Panc1 (cell line): ENCODE data around the gene XYLT1. TPM values are rescaled to one million over a fixed set of nuclear protein-coding genes. Genes with fewer than 3 reads are reported as not detected.

Experiments
- ATAC-seq: fragments of 200-7000 bp; cut with Tn5 transposase; 2 replicates; pipeline ENCODE4 v1.9.1; 2020; ENCODE audit warnings: mild to moderate bottlenecking, moderate library complexity
- BruUV-seq: library from RNA; stranded (reverse); fragments of 400-500 nt; replicated peaks from 2 replicates; lab custom pipeline; 2021; lab: Mats Ljungman, UMichigan
- CTCF ChIA-PET: fragments of 300-600 bp; sonication (Branson Sonifier 250); formaldehyde crosslinking; loops from one replicate; lab custom pipeline; 2022; ENCODE audit warnings: antibody characterized with exemption; lab: Charles Lee
- POLR2A ChIA-PET: fragments of 300-600 bp; sonication (Branson Sonifier 250); formaldehyde crosslinking; loops from one replicate; lab custom pipeline; 2022; ENCODE audit warnings: antibody characterized with exemption; lab: Charles Lee
- DNase-seq: peaks from one replicate; pipeline ENCODE4 v3.0.0-alpha.2; 2010; ENCODE audit warnings: low read depth, low spot score
- H3K27ac ChIP-seq: 2 replicates; pipeline ENCODE4 v1.5.1; 2011; ENCODE audit warnings: mild to moderate bottlenecking, low read length, inconsistent platforms
- H3K27me3 ChIP-seq: fragments of 200-500 bp; sonication (Bioruptor generic); 2 replicates; pipeline ENCODE4 v1.6.0; 2014; ENCODE audit warnings: low read length, inconsistent platforms; ENCODE audit not compliant: control insufficient read depth, insufficient read depth
- H3K36me3 ChIP-seq: fragments of 200-500 bp; sonication (Bioruptor generic); 2 replicates; pipeline ENCODE4 v1.5.1; 2014; ENCODE audit warnings: inconsistent platforms, mild to moderate bottlenecking, low read length, moderate library complexity; ENCODE audit not compliant: control insufficient read depth, insufficient read depth
- H3K4me1 ChIP-seq: 2 replicates; pipeline ENCODE4 v1.5.1; 2011; ENCODE audit warnings: inconsistent platforms, mild to moderate bottlenecking, low read length, moderate library complexity; ENCODE audit not compliant: control insufficient read depth, insufficient read depth
- H3K4me3 ChIP-seq, 2 experiments: 2 replicates each; pipeline ENCODE4 v1.5.1; 2011 to 2012; ENCODE audit warnings: low read depth in 2 of 2, low read length in 2 of 2, mild to moderate bottlenecking in 2 of 2, inconsistent platforms in 1 of 2, moderate library complexity in 1 of 2
- H3K9me3 ChIP-seq: fragments of 200-500 bp; sonication (Bioruptor generic); 2 replicates; pipeline ENCODE4 v1.5.1; 2014; ENCODE audit warnings: low read depth, mild to moderate bottlenecking, inconsistent platforms, low read length, moderate library complexity; ENCODE audit not compliant: control insufficient read depth, insufficient read depth
- POLR2AphosphoS5 ChIP-seq: IDR thresholded peaks from 2 replicates; pipeline ENCODE4 v1.6.1; 2012; ENCODE audit warnings: mild to moderate bottlenecking, low read depth, low read length, moderate library complexity
- SIN3A ChIP-seq: IDR thresholded peaks from 2 replicates; pipeline ENCODE4 v1.6.1; 2012; ENCODE audit warnings: low read depth, mild to moderate bottlenecking, low read length, moderate library complexity, borderline replicate concordance; ENCODE audit not compliant: insufficient read depth
- TCF7L2 ChIP-seq: IDR thresholded peaks from 2 replicates; pipeline ENCODE4 v1.6.1; 2011; ENCODE audit warnings: mild to moderate bottlenecking, low read depth, low read length, inconsistent platforms
- in situ Hi-C: cut with HindIII; loops from 2 replicates; pipeline ENCODE4 v1.10.0; 2016; ENCODE audit warnings: low sequenced_read_pairs, low pct_unique_long_range_greater_than_20kb
- intact Hi-C: fragments of 100-400 bp; cut with micrococcal nuclease; formaldehyde crosslinking; loops from one replicate; pipeline ENCODE4 v1.10.0; 2022; ENCODE audit not compliant: unreplicated experiment
- total RNA-seq: library from RNA; stranded (reverse); gene quantifications from one replicate; pipeline ENCODE4 v1.2.1, GENCODE V29; 2021; ENCODE audit not compliant: unreplicated experiment
- TF ChIP-seq, protein P1 (sequence below): fragments of 450-650 bp; IDR thresholded peaks from 2 replicates; pipeline ENCODE4 v1.5.1; 2017; ENCODE audit warnings: mild to moderate bottlenecking
- TF ChIP-seq, protein P2 (sequence below), 2 experiments: IDR thresholded peaks; 2 replicates each; pipeline ENCODE4 v1.6.1; 2011 to 2012; ENCODE audit warnings: low read depth in 2 of 2, control low read depth in 1 of 2, low read length in 1 of 2, mild to moderate bottlenecking in 1 of 2, moderate library complexity in 1 of 2; ENCODE audit not compliant: insufficient read depth in 1 of 2

XYLT1 gene
- total RNA-seq, 1 experiment from 2014 or later, result 0.62 TPM

DNA sequence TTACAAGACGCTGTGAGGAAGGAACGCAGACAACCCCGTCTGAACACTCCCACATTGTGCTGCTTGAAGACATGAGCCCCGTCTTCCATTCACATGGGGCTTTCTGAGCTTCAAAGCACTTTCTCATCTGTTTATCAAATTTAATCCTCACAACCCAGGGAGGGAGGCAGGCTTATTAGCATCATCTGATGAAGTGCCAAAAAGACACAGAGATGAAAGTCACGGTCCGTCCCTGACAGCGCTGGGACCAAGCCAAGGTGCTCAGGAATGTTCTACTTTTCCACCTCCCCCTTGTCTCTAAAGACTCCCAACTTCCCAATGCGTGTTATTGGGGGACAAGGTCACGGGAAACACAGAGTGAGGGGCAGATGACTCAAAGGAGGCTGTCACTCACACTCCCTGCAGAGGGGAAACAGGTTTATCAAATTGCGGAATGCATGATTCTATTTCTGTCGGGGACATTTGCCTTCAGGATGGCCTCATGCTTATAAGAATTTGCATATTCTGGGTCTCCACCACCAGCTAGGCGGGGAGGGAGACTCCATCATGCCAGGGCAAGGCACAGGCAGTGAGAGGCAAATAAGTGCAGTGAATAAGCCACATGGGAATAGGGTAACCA is 10.7 kb downstream of the XYLT1 start:
- in situ Hi-C loops, result no loop called here
- ChIA-PET POLR2A (no interaction called here), CTCF (no interaction called here)
- no peaks in the 10 kb centered on the region for H3K4me1 ChIP-seq
- no peak overlapping the region for H3K4me3 ChIP-seq
- ATAC-seq, result no peak
- no TSS peak for BruUV-seq
- no peak for DNase-seq
- peaks cover 14% of the 10 kb centered on the region; the same call in 1 of the 2 replicates for H3K27me3 ChIP-seq
- H3K9me3 ChIP-seq, result no peaks in the 10 kb centered on the region
- no peak for TF ChIP-seq POLR2AphosphoS5
- TF ChIP-seq, protein P1, sequence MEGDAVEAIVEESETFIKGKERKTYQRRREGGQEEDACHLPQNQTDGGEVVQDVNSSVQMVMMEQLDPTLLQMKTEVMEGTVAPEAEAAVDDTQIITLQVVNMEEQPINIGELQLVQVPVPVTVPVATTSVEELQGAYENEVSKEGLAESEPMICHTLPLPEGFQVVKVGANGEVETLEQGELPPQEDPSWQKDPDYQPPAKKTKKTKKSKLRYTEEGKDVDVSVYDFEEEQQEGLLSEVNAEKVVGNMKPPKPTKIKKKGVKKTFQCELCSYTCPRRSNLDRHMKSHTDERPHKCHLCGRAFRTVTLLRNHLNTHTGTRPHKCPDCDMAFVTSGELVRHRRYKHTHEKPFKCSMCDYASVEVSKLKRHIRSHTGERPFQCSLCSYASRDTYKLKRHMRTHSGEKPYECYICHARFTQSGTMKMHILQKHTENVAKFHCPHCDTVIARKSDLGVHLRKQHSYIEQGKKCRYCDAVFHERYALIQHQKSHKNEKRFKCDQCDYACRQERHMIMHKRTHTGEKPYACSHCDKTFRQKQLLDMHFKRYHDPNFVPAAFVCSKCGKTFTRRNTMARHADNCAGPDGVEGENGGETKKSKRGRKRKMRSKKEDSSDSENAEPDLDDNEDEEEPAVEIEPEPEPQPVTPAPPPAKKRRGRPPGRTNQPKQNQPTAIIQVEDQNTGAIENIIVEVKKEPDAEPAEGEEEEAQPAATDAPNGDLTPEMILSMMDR, result no peak
- TF ChIP-seq, protein P2, sequence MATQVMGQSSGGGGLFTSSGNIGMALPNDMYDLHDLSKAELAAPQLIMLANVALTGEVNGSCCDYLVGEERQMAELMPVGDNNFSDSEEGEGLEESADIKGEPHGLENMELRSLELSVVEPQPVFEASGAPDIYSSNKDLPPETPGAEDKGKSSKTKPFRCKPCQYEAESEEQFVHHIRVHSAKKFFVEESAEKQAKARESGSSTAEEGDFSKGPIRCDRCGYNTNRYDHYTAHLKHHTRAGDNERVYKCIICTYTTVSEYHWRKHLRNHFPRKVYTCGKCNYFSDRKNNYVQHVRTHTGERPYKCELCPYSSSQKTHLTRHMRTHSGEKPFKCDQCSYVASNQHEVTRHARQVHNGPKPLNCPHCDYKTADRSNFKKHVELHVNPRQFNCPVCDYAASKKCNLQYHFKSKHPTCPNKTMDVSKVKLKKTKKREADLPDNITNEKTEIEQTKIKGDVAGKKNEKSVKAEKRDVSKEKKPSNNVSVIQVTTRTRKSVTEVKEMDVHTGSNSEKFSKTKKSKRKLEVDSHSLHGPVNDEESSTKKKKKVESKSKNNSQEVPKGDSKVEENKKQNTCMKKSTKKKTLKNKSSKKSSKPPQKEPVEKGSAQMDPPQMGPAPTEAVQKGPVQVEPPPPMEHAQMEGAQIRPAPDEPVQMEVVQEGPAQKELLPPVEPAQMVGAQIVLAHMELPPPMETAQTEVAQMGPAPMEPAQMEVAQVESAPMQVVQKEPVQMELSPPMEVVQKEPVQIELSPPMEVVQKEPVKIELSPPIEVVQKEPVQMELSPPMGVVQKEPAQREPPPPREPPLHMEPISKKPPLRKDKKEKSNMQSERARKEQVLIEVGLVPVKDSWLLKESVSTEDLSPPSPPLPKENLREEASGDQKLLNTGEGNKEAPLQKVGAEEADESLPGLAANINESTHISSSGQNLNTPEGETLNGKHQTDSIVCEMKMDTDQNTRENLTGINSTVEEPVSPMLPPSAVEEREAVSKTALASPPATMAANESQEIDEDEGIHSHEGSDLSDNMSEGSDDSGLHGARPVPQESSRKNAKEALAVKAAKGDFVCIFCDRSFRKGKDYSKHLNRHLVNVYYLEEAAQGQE (IDR thresholded peaks at IDR 0.05; ENCODE audit: insufficient read depth in 1 of 2, low read depth in 2 of 2, low read length in 1 of 2), result no peak
- no peak for TF ChIP-seq SIN3A
- no peak for TF ChIP-seq TCF7L2
- H3K36me3 ChIP-seq, result no peaks in the 10 kb centered on the region
- intact Hi-C loops, result no loop called here
- H3K27ac ChIP-seq, result no peak overlapping the region

GRCh38 chr16:17457997-17458396 is 12.8 kb downstream of the XYLT1 start:
- Histone ChIP-seq H3K9me3 (no peaks in the 10 kb centered on the region), H3K27me3 (peaks cover 21% of the 10 kb centered on the region), H3K27ac (no peak overlapping the region), H3K4me1 (no peaks in the 10 kb centered on the region), H3K36me3 (no peaks in the 10 kb centered on the region), H3K4me3 (no peak overlapping the region)
- TF ChIP-seq, protein P2 (IDR thresholded peaks at IDR 0.05; ENCODE audit: insufficient read depth in 1 of 2, low read depth in 2 of 2, low read length in 1 of 2), result no peak
- TF ChIP-seq POLR2AphosphoS5, result no peak
- no peak for TF ChIP-seq SIN3A
- TF ChIP-seq, protein P1, result no peak
- CTCF ChIA-PET, result no interaction called here
- BruUV-seq, result no TSS peak
- intact Hi-C loops (no loop called here), in situ Hi-C loops (no loop called here)
- no peak for DNase-seq
- POLR2A ChIA-PET, result no interaction called here
- ATAC-seq, result no peak
